Measurements from ENCODE around the gene BBS10. TPM values are rescaled to one million over a fixed set of nuclear protein-coding genes. Genes with fewer than 3 reads are reported as not detected.
"Not testable (repeated sequence)": the region's sequence is repeated elsewhere in the genome, so short reads cannot be mapped to it uniquely, and the experiment has no call there.

Gene BBS10
- total and polyA plus RNA-seq, 12 donors, result 3.7 to 11.0 (median 8.3) TPM

DNA sequence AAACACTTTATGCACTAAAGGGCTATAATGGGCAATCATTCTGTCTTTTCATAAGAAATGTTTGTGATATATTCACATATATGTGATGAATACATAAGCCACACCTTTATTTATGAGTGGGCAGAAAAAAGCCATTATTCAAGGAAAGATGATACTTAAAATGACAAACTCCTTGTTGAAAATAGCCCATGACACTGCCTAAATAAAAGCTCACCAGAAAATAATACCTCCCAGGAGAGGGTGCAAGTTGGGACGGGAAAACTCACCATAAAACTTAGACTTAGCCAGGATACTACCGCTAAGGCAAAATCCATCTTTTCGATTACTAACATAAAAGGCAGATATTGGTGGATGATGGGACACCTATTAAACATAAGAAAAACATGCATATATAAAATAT, 35.8 kb upstream of the BBS10 start:
- ATAC-seq (no peak), DNase-seq (no peak)
- H3K36me3 ChIP-seq, result peaks cover 0 to 97% (median 15%) of the 10 kb centered on the region in 9 donors
- no peak overlapping the region for H3K27ac ChIP-seq
- intact Hi-C loops (cut with DNase I), result loop anchor here in 1 of 10 donors (5.0 kb wide), 1 partner anchor 1842 kb away; no protein-coding TSS in a partner anchor
- H3K4me1 ChIP-seq, result no peaks in the 10 kb centered on the region
- WGBS, 2 donors, result 93 to 95% methylated on average over 3 of the region's 3 CpGs
- no peaks in the 10 kb centered on the region for H3K27me3 ChIP-seq
- H3K4me3 ChIP-seq, result no peak overlapping the region
- TF ChIP-seq CTCF (IDR thresholded peaks at IDR 0.05), result no peak
- no peaks in the 10 kb centered on the region for H3K9me3 ChIP-seq

DNA sequence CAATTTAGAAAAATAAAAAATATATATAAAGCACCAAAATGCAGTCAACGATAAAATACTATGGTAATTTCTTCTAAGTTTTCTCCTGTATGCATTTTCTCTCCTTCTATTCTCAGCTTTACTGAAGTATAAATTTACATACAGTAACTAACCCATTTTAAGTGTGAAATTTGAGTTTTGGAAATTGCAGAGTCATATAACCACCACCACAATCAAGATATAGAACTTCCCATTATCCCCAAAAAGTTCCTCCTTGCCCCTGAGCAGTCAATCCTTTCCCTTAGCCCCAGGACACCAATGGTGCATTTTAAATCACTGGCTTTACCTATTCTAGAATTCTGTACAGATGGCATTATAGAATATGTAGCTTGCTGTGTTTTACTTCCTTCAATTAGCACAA, 31.0 kb upstream of the BBS10 start:
- no peaks in the 10 kb centered on the region for H3K9me3 ChIP-seq
- H3K36me3 ChIP-seq, result peaks cover 0 to 97% (median 19%) of the 10 kb centered on the region in 9 donors
- DNase-seq (no peak), ATAC-seq (no peak)
- no peak overlapping the region for H3K4me3 ChIP-seq
- intact Hi-C loops (cut with DNase I), result loop anchor here in 1 of 10 donors (10.0 kb wide), 1 partner anchor 176 kb away; the partner anchor contains the start of gene OSBPL8
- no peaks in the 10 kb centered on the region for H3K27me3 ChIP-seq
- H3K4me1 ChIP-seq, result no peaks in the 10 kb centered on the region
- no peak overlapping the region for H3K27ac ChIP-seq
- TF ChIP-seq CTCF (IDR thresholded peaks at IDR 0.05), result no peak
- 98% methylated on average over 1 of the region's 1 CpG for WGBS, 2 donors

GRCh38 chr12:76376876-76377275, 28.7 kb upstream of the BBS10 start:
- WGBS, 2 donors, result 100% methylated on average over 1 of the region's 1 CpG

GRCh38 chr12:76375939-76376338, 27.7 kb upstream of the BBS10 start:
- no peak overlapping the region for H3K27ac ChIP-seq
- no peaks in the 10 kb centered on the region for H3K27me3 ChIP-seq
- TF ChIP-seq CTCF (IDR thresholded peaks at IDR 0.05), result no peak
- H3K36me3 ChIP-seq, result peaks cover 0 to 99% (median 18%) of the 10 kb centered on the region in 9 donors
- intact Hi-C loops (cut with DNase I), result loop anchor here in 1 of 10 donors (10.0 kb wide), 1 partner anchor 179 kb away; the partner anchor contains the start of gene OSBPL8
- DNase-seq (no peak), ATAC-seq (no peak)
- no peak overlapping the region for H3K4me3 ChIP-seq
- H3K9me3 ChIP-seq, result no peaks in the 10 kb centered on the region
- H3K4me1 ChIP-seq, result no peaks in the 10 kb centered on the region

More at GRCh38 chr12:76376876-76377275, 28.7 kb upstream of the BBS10 start:
- DNase-seq, H3K27me3 ChIP-seq, H3K9me3 ChIP-seq, H3K4me1 ChIP-seq, H3K4me3 ChIP-seq, ATAC-seq, H3K27ac ChIP-seq: not testable (repeated sequence)
- intact Hi-C loops (cut with DNase I), result loop anchor here in 1 of 10 donors (10.0 kb wide), 1 partner anchor 178 kb away; the partner anchor contains the start of gene OSBPL8
- H3K36me3 ChIP-seq, result peaks cover 0 to 97% (median 18%) of the 10 kb centered on the region in 9 donors

- no peaks in the 10 kb centered on the region for H3K27me3 ChIP-seq
- H3K27ac ChIP-seq, result no peak overlapping the region
- DNase-seq (no peak), ATAC-seq (no peak)
- no peak for TF ChIP-seq CTCF (IDR thresholded peaks at IDR 0.05)
- WGBS, 2 donors, result 97 to 100% methylated on average over 1 of the region's 1 CpG
- intact Hi-C loops (cut with DNase I), result loop anchor here in 1 of 10 donors (10.0 kb wide), 1 partner anchor 179 kb away; the partner anchor contains the start of gene OSBPL8
- no peaks in the 10 kb centered on the region for H3K4me1 ChIP-seq
- no peaks in the 10 kb centered on the region for H3K9me3 ChIP-seq
- no peak overlapping the region for H3K4me3 ChIP-seq
- peaks cover 0 to 99% (median 19%) of the 10 kb centered on the region in 9 donors for H3K36me3 ChIP-seq
These were observed 27.3 kb upstream of the BBS10 start for GRCh38 chr12:76375470-76375869.

Data from heart right ventricle (tissue), 16 donors.